ENCODE results near the gene SMARCA4.
A peak's percentile ranks its signal among the peaks of the same experiment; 100 is the strongest.

SMARCA4 gene

DNA sequence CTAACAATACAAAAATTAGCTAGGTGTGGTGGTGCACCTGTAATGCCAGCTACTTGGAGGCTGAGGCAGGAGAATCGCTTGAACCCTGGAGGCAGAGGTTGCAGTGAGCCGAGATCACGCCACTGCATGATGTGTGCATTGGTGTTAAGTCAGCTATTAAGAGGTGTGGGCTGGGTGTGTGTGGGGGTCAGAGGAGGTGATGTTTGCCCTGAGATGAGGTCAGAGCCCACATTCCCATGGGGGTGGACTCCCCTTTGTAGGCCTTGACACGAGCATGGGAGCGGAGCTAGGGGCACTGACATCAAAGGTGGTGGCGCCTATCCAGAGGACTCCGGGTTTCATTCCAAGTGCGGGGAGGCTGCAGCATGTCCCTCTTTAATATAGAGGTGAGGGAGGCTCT, 93.8 kb downstream of the SMARCA4 start:
- DNase-seq (ENCODE audit: low read depth) = no peak
- H3K4me3 ChIP-seq (ENCODE audit: low read depth, low read length) = no peak overlapping the region
- TF ChIP-seq, protein P1, sequence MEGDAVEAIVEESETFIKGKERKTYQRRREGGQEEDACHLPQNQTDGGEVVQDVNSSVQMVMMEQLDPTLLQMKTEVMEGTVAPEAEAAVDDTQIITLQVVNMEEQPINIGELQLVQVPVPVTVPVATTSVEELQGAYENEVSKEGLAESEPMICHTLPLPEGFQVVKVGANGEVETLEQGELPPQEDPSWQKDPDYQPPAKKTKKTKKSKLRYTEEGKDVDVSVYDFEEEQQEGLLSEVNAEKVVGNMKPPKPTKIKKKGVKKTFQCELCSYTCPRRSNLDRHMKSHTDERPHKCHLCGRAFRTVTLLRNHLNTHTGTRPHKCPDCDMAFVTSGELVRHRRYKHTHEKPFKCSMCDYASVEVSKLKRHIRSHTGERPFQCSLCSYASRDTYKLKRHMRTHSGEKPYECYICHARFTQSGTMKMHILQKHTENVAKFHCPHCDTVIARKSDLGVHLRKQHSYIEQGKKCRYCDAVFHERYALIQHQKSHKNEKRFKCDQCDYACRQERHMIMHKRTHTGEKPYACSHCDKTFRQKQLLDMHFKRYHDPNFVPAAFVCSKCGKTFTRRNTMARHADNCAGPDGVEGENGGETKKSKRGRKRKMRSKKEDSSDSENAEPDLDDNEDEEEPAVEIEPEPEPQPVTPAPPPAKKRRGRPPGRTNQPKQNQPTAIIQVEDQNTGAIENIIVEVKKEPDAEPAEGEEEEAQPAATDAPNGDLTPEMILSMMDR (conservative IDR thresholded peaks at IDR 0.05; ENCODE audit: low read depth, low read length) = no peak

GRCh38 chr19:11058246-11059030, 97.6 kb downstream of the SMARCA4 start:
- H3K4me3 ChIP-seq (ENCODE audit: low read depth, low read length) = no peak overlapping the region
- DNase-seq (ENCODE audit: low read depth) = no peak
- TF ChIP-seq, protein P1 (conservative IDR thresholded peaks at IDR 0.05; ENCODE audit: low read depth, low read length) = no peak

- no peak overlapping the region for H3K4me3 ChIP-seq (ENCODE audit: low read depth, low read length)
- TF ChIP-seq, protein P1 (conservative IDR thresholded peaks at IDR 0.05; ENCODE audit: low read depth, low read length) = no peak
- no peak for DNase-seq (ENCODE audit: low read depth)
Measured at GRCh38 chr19:11059511-11060358, 98.9 kb downstream of the SMARCA4 start.

DNA sequence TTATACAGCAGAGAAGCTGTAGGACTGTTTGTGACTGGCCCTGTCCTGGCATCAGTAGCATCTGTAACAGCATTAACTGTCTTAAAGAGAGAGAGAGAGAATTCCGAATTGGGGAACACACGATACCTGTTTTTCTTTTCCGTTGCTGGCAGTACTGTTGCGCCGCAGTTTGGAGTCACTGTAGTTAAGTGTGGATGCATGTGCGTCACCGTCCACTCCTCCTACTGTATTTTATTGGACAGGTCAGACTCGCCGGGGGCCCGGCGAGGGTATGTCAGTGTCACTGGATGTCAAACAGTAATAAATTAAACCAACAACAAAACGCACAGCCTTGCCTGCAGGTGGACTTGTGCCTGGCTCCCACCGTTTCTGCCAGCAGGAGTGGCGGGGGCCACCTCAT, 101.1 kb downstream of the SMARCA4 start:
- no peak for DNase-seq (ENCODE audit: low read depth)
- TF ChIP-seq, protein P1 (conservative IDR thresholded peaks at IDR 0.05; ENCODE audit: low read depth, low read length) = no peak
- no peak overlapping the region for H3K4me3 ChIP-seq (ENCODE audit: low read depth, low read length)

- no peak for DNase-seq (ENCODE audit: low read depth)
- TF ChIP-seq, protein P1 (conservative IDR thresholded peaks at IDR 0.05; ENCODE audit: low read depth, low read length) = no peak
- no peak overlapping the region for H3K4me3 ChIP-seq (ENCODE audit: low read depth, low read length)
Measured at GRCh38 chr19:11063434-11063833, 102.6 kb downstream of the SMARCA4 start.

GRCh38 chr19:11064831-11065303, 104.0 kb downstream of the SMARCA4 start:
- TF ChIP-seq, protein P1 (conservative IDR thresholded peaks at IDR 0.05; ENCODE audit: low read depth, low read length) = no peak
- peak; percentile 39 for DNase-seq (ENCODE audit: low read depth)
- H3K4me3 ChIP-seq (ENCODE audit: low read depth, low read length) = no peak overlapping the region
